Ectodermal cell (in vitro differentiated cells): Measurements from ENCODE around the gene GOLGA6L9.
"Not testable (repeated sequence)": the region's sequence is repeated elsewhere in the genome, so short reads cannot be mapped to it uniquely, and the experiment has no call there.

Experiments
- H3K27ac ChIP-seq: 2 replicates; pipeline ENCODE4 v1.7.0; 2013; ENCODE audit warnings: mild to moderate bottlenecking, low read depth, low read length; ENCODE audit not compliant: insufficient read depth, poor library complexity, severe bottlenecking
- H3K27me3 ChIP-seq: 2 replicates; pipeline ENCODE4 v1.7.0; 2013; ENCODE audit warnings: mild to moderate bottlenecking, low read length; ENCODE audit not compliant: insufficient read depth, control insufficient read depth, poor library complexity, severe bottlenecking
- H3K36me3 ChIP-seq: one replicate; pipeline ENCODE4 v1.7.0; 2013; ENCODE audit warnings: low read length; ENCODE audit not compliant: control insufficient read depth, insufficient read depth
- H3K4me1 ChIP-seq: one replicate; pipeline ENCODE4 v1.7.0; 2013; ENCODE audit warnings: low read length; ENCODE audit not compliant: control insufficient read depth, insufficient read depth
- H3K4me3 ChIP-seq: 2 replicates; pipeline ENCODE4 v1.7.0; 2013; ENCODE audit warnings: low read depth, low read length, control low read depth; ENCODE audit not compliant: insufficient read depth
- H3K9me3 ChIP-seq: 2 replicates; pipeline ENCODE4 v1.7.0; 2013; ENCODE audit warnings: mild to moderate bottlenecking, low read length, moderate library complexity; ENCODE audit not compliant: control insufficient read depth
- WGBS, 2 experiments: methylation state at CpG; one replicate each; pipeline ENCODE4 v1.1.7; 2013; ENCODE audit warnings: missing lambda C conversion rate in 2 of 2; 5-methylcytosine and 5-hydroxymethylcytosine counted together

GOLGA6L9 gene

GRCh38 chr15:82465629-82466028 lies 36.0 kb downstream of the GOLGA6L9 start:
- H3K36me3 ChIP-seq, H3K4me3 ChIP-seq, H3K27ac ChIP-seq, H3K9me3 ChIP-seq, H3K4me1 ChIP-seq, H3K27me3 ChIP-seq: not testable (repeated sequence)
- WGBS, 2 experiments = no CpG with 5 or more reads among the region's 5 CpGs

GRCh38 chr15:82468205-82468604 lies 38.6 kb downstream of the GOLGA6L9 start:
- H3K4me3 ChIP-seq, H3K27me3 ChIP-seq, H3K36me3 ChIP-seq, H3K27ac ChIP-seq, H3K9me3 ChIP-seq, H3K4me1 ChIP-seq: not testable (repeated sequence)
- 14% methylated on average over 3 of the region's 11 CpGs; no CpG with 5 or more reads in 1 of the 2 experiments for WGBS, 2 experiments

GRCh38 chr15:82469381-82469780 lies 39.8 kb downstream of the GOLGA6L9 start:
- H3K27me3 ChIP-seq, H3K4me3 ChIP-seq, H3K36me3 ChIP-seq, H3K4me1 ChIP-seq, H3K27ac ChIP-seq, H3K9me3 ChIP-seq: not testable (repeated sequence)
- no CpG with 5 or more reads among the region's 12 CpGs for WGBS, 2 experiments

GRCh38 chr15:82472269-82472982 lies 42.8 kb downstream of the GOLGA6L9 start:
- H3K4me3 ChIP-seq, H3K4me1 ChIP-seq, H3K27me3 ChIP-seq, H3K9me3 ChIP-seq, H3K27ac ChIP-seq, H3K36me3 ChIP-seq: not testable (repeated sequence)
- 92 to 93% methylated on average over 24 to 26 of the region's 32 CpGs for WGBS, 2 experiments

GRCh38 chr15:82474596-82475325 lies 45.1 kb downstream of the GOLGA6L9 start:
- not testable (repeated sequence) for H3K9me3 ChIP-seq, H3K4me1 ChIP-seq, H3K36me3 ChIP-seq, H3K27me3 ChIP-seq, H3K27ac ChIP-seq, H3K4me3 ChIP-seq
- 96% methylated on average over 5 to 12 of the region's 22 CpGs for WGBS, 2 experiments

- H3K36me3 ChIP-seq = not testable (repeated sequence)
These were observed 45.8 kb downstream of the GOLGA6L9 start for GRCh38 chr15:82475345-82475967.

GRCh38 chr15:82476697-82477342 lies 47.2 kb downstream of the GOLGA6L9 start:
- not testable (repeated sequence) for H3K27ac ChIP-seq, H3K27me3 ChIP-seq, H3K9me3 ChIP-seq, H3K4me1 ChIP-seq, H3K36me3 ChIP-seq, H3K4me3 ChIP-seq
- WGBS, 2 experiments = 86 to 93% methylated on average over 12 of the region's 14 CpGs

More at GRCh38 chr15:82475345-82475967, 45.8 kb downstream of the GOLGA6L9 start:
- H3K4me3 ChIP-seq, H3K9me3 ChIP-seq, H3K27me3 ChIP-seq, H3K4me1 ChIP-seq, H3K27ac ChIP-seq: not testable (repeated sequence)
- WGBS, 2 experiments = 94 to 98% methylated on average over 5 of the region's 11 CpGs

- H3K4me3 ChIP-seq, H3K9me3 ChIP-seq, H3K27me3 ChIP-seq, H3K36me3 ChIP-seq, H3K4me1 ChIP-seq, H3K27ac ChIP-seq: not testable (repeated sequence)
- 92 to 97% methylated on average over 6 to 10 of the region's 13 CpGs for WGBS, 2 experiments
These were observed 47.9 kb downstream of the GOLGA6L9 start for GRCh38 chr15:82477343-82478057.
